ENCODE data around the gene MFSD12. TPM values are rescaled to one million over a fixed set of nuclear protein-coding genes. Genes with fewer than 3 reads are reported as not detected.

MFSD12 gene
- total and polyA plus RNA-seq, 2 experiments from 2014 or later: 35.3 to 91.1 TPM

DNA sequence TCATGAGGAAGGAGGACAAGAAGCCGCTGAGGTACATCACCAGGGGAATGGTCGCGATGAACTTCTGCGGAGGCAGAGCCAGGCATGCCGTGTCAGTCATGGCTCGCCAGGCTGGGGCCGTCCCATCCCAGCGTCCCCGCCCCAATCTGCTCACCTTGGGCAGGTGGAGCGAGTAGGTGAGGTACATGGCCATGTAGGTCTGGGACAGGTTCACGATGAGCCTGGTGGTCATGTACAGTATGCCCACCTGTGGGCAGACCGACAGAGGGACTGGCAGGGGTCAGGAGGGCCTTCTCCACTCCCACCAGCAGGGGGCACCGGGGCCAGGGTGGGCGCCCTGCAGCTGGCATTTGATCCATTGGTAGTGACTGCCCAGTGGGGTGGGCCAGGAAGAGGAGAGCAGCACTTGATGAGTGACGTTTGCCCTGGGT lies 10.1 kb downstream of the MFSD12 start:
- Mint-ChIP-seq H3K27ac (no peak overlapping the region), H3K27me3 (ENCODE audit: insufficient read depth, low read depth, poor library complexity) (peaks cover 14% of the 10 kb centered on the region), H3K4me1 (no peaks in the 10 kb centered on the region; the same call in 2 of the 3 replicates), H3K9me3 (no peaks in the 10 kb centered on the region), H3K4me3 (no peak overlapping the region), H3K36me3 (ENCODE audit: low read depth) (peaks cover 7% of the 10 kb centered on the region)
- no peaks in the 10 kb centered on the region for H3K4me1 ChIP-seq (ENCODE audit: insufficient read depth)
- H3K36me3 ChIP-seq (ENCODE audit: insufficient read depth): no peaks in the 10 kb centered on the region
- TF ChIP-seq CTCF (conservative IDR thresholded peaks at IDR 0.05; ENCODE audit: low read depth in 2 of 2) (peak; percentile 54 to 55), CREB1 (CRISPR knock-in tag; IDR thresholded peaks at IDR 0.05; ENCODE audit: low read depth) (no peak)
- H3K27ac ChIP-seq (ENCODE audit: low read depth): no peak overlapping the region
- no peak overlapping the region for H3K4me3 ChIP-seq
- H3K27me3 ChIP-seq (ENCODE audit: insufficient read depth): no peaks in the 10 kb centered on the region
- no peak overlapping the region for H2AFZ ChIP-seq
- no peaks in the 10 kb centered on the region for H3K9me2 ChIP-seq (ENCODE audit: insufficient read depth)
- H3F3A ChIP-seq (replicated peaks; ENCODE audit: low read depth): peaks cover 6% of the 10 kb centered on the region; the same call in 1 of the 2 replicates
- no peaks in the 10 kb centered on the region for H3K79me2 ChIP-seq (replicated peaks; ENCODE audit: insufficient read depth)
- ATAC-seq (peak; percentile 18), DNase-seq (ENCODE audit: low spot score) (no peak)
- H4K20me1 ChIP-seq (replicated peaks; ENCODE audit: insufficient read depth): peaks cover 7% of the 10 kb centered on the region
- no peak overlapping the region for H3K4me2 ChIP-seq

DNA sequence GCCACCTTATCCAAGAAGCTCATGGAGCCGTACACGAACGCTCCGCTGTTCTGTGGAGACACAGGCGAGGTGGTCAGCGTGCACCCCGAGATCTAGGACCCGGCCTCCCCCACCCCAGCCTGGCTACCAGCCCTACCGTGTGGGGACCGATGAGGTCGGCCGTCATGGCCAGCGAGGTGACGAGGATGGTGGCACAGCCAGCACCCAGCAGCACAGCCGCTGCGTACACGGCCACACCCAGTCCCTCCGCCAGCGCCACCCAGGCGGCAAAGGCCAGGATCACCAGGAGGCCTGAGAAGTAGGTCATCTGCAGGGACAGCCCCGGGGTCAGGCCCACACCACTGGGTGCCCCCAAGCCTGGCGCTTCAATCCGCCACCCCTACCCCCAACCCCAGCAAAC lies 11.3 kb downstream of the MFSD12 start:
- Mint-ChIP-seq H3K4me1 (no peaks in the 10 kb centered on the region; the same call in 2 of the 3 replicates), H3K27ac (no peak overlapping the region), H3K4me3 (no peak overlapping the region), H3K9me3 (no peaks in the 10 kb centered on the region), H3K36me3 (ENCODE audit: low read depth) (peaks cover 7% of the 10 kb centered on the region), H3K27me3 (ENCODE audit: insufficient read depth, low read depth, poor library complexity) (peaks cover 14% of the 10 kb centered on the region)
- Histone ChIP-seq H3K4me3 (no peak overlapping the region), H3K36me3 (ENCODE audit: insufficient read depth) (no peaks in the 10 kb centered on the region), H3K4me2 (no peak overlapping the region), H3K27ac (ENCODE audit: low read depth) (no peak overlapping the region), H3K79me2 (replicated peaks; ENCODE audit: insufficient read depth) (no peaks in the 10 kb centered on the region), H3K27me3 (ENCODE audit: insufficient read depth) (no peaks in the 10 kb centered on the region), H2AFZ (no peak overlapping the region), H3K9me2 (ENCODE audit: insufficient read depth) (no peaks in the 10 kb centered on the region), H4K20me1 (replicated peaks; ENCODE audit: insufficient read depth) (peaks cover 7% of the 10 kb centered on the region), H3F3A (replicated peaks; ENCODE audit: low read depth) (peaks cover 6% of the 10 kb centered on the region; the same call in 1 of the 2 replicates), H3K4me1 (ENCODE audit: insufficient read depth) (no peaks in the 10 kb centered on the region)
- ATAC-seq (no peak), DNase-seq (ENCODE audit: low spot score) (no peak)
- TF ChIP-seq POLR2AphosphoS5 (IDR thresholded peaks at IDR 0.05; ENCODE audit: low read depth) (no peak), NANOG (IDR thresholded peaks at IDR 0.05; ENCODE audit: borderline replicate concordance) (no peak), EZH2phosphoT487 (IDR thresholded peaks at IDR 0.05; ENCODE audit: unreplicated experiment) (no peak), EZH2 (IDR thresholded peaks at IDR 0.05; ENCODE audit: low read depth, unreplicated experiment) (no peak), ZNF331 (CRISPR knock-in tag; IDR thresholded peaks at IDR 0.05; ENCODE audit: low read depth) (no peak), STAT1 (IDR thresholded peaks at IDR 0.05; ENCODE audit: unreplicated experiment) (no peak), ZNF462 (CRISPR knock-in tag; IDR thresholded peaks at IDR 0.05) (no peak), CREB1 (CRISPR knock-in tag; IDR thresholded peaks at IDR 0.05; ENCODE audit: low read depth) (no peak)
- TF ChIP-seq, protein P1, sequence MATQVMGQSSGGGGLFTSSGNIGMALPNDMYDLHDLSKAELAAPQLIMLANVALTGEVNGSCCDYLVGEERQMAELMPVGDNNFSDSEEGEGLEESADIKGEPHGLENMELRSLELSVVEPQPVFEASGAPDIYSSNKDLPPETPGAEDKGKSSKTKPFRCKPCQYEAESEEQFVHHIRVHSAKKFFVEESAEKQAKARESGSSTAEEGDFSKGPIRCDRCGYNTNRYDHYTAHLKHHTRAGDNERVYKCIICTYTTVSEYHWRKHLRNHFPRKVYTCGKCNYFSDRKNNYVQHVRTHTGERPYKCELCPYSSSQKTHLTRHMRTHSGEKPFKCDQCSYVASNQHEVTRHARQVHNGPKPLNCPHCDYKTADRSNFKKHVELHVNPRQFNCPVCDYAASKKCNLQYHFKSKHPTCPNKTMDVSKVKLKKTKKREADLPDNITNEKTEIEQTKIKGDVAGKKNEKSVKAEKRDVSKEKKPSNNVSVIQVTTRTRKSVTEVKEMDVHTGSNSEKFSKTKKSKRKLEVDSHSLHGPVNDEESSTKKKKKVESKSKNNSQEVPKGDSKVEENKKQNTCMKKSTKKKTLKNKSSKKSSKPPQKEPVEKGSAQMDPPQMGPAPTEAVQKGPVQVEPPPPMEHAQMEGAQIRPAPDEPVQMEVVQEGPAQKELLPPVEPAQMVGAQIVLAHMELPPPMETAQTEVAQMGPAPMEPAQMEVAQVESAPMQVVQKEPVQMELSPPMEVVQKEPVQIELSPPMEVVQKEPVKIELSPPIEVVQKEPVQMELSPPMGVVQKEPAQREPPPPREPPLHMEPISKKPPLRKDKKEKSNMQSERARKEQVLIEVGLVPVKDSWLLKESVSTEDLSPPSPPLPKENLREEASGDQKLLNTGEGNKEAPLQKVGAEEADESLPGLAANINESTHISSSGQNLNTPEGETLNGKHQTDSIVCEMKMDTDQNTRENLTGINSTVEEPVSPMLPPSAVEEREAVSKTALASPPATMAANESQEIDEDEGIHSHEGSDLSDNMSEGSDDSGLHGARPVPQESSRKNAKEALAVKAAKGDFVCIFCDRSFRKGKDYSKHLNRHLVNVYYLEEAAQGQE (IDR thresholded peaks at IDR 0.05; ENCODE audit: unreplicated experiment): no peak

Data from GM23338 (cell line).